A673 (cell line): ENCODE data around the gene BARX2. TPM values are rescaled to one million over a fixed set of nuclear protein-coding genes. Genes with fewer than 3 reads are reported as not detected.

Experiments used
- BruUV-seq: library from RNA; stranded (reverse); fragments of 400-500 nt; replicated peaks from 2 replicates; lab custom pipeline; 2021; lab: Mats Ljungman, UMichigan
- CTCF ChIA-PET: fragments of 300-600 bp; sonication (Branson Sonifier 250); formaldehyde crosslinking; loops from one replicate; lab custom pipeline; 2022; ENCODE audit warnings: antibody characterized with exemption; lab: Charles Lee
- POLR2A ChIA-PET: fragments of 300-600 bp; sonication (Branson Sonifier 250); formaldehyde crosslinking; loops from one replicate; lab custom pipeline; 2022; ENCODE audit warnings: antibody characterized with exemption; ENCODE audit not compliant: low non-redundant PET; lab: Charles Lee
- DNase-seq: peaks from one replicate; pipeline ENCODE4 v3.0.0-alpha.2; 2015; ENCODE audit warnings: low spot score
- H3K27ac ChIP-seq: fragments of 200-600 bp; sonication (generic); 2 replicates; pipeline ENCODE4 v1.5.1; 2016; ENCODE audit warnings: mixed run types, low read depth, mild to moderate bottlenecking, mixed read lengths, antibody characterized with exemption, low read length; ENCODE audit not compliant: poor library complexity, severe bottlenecking
- H3K27me3 ChIP-seq: fragments of 200-600 bp; sonication (generic); replicated peaks from 2 replicates; pipeline ENCODE4 v1.6.1; 2017; ENCODE audit warnings: mixed run types, low read depth, mild to moderate bottlenecking, mixed read lengths, antibody characterized with exemption, low read length; ENCODE audit not compliant: insufficient read depth, poor library complexity
- H3K36me3 ChIP-seq: fragments of 200-600 bp; sonication (generic); 2 replicates; pipeline ENCODE4 v1.6.1; 2016; ENCODE audit warnings: mixed run types, mild to moderate bottlenecking, mixed read lengths, antibody characterized with exemption, low read length; ENCODE audit not compliant: insufficient read depth, poor library complexity, severe bottlenecking
- H3K4me1 ChIP-seq: fragments of 200-600 bp; sonication (generic); 2 replicates; pipeline ENCODE4 v1.6.1; 2017; ENCODE audit warnings: mixed run types, mild to moderate bottlenecking, mixed read lengths, antibody characterized with exemption, low read length; ENCODE audit not compliant: insufficient read depth, poor library complexity, severe bottlenecking
- H3K4me3 ChIP-seq: fragments of 200-600 bp; sonication (generic); 2 replicates; pipeline ENCODE4 v1.5.1; 2016; ENCODE audit warnings: low read depth, mixed run types, mild to moderate bottlenecking, mixed read lengths, low read length; ENCODE audit not compliant: poor library complexity, severe bottlenecking
- H3K9me3 ChIP-seq: fragments of 200-600 bp; sonication (generic); 2 replicates; pipeline ENCODE4 v1.6.1; 2016; ENCODE audit warnings: mixed run types, low read depth, mild to moderate bottlenecking, mixed read lengths, antibody characterized with exemption, low read length; ENCODE audit not compliant: poor library complexity, severe bottlenecking
- CTCF ChIP-seq: fragments of 300-800, 200-600 bp; sonication (generic); conservative IDR thresholded peaks from 2 replicates; pipeline ENCODE4 v1.5.1; 2017; ENCODE audit warnings: low read depth, mild to moderate bottlenecking, antibody characterized with exemption, low read length, moderate library complexity, mixed read lengths
- EZH2 ChIP-seq: fragments of 200-600 bp; sonication (generic); IDR thresholded peaks from 2 replicates; pipeline ENCODE4 v1.6.1; 2017; ENCODE audit warnings: borderline replicate concordance, low read depth, mild to moderate bottlenecking, mixed read lengths, antibody characterized with exemption, low read length; ENCODE audit not compliant: poor library complexity, severe bottlenecking
- intact Hi-C: fragments of 100-400 bp; cut with micrococcal nuclease; formaldehyde crosslinking; loops from one replicate; pipeline ENCODE4 v1.10.0; 2022; ENCODE audit not compliant: unreplicated experiment
- total RNA-seq: library from RNA; stranded (reverse); gene quantifications from 2 replicates; pipeline ENCODE4 v1.2.3, GENCODE V29; 2021

BARX2 gene
- total RNA-seq, 1 experiment from 2014 or later, result 36.4 TPM

DNA sequence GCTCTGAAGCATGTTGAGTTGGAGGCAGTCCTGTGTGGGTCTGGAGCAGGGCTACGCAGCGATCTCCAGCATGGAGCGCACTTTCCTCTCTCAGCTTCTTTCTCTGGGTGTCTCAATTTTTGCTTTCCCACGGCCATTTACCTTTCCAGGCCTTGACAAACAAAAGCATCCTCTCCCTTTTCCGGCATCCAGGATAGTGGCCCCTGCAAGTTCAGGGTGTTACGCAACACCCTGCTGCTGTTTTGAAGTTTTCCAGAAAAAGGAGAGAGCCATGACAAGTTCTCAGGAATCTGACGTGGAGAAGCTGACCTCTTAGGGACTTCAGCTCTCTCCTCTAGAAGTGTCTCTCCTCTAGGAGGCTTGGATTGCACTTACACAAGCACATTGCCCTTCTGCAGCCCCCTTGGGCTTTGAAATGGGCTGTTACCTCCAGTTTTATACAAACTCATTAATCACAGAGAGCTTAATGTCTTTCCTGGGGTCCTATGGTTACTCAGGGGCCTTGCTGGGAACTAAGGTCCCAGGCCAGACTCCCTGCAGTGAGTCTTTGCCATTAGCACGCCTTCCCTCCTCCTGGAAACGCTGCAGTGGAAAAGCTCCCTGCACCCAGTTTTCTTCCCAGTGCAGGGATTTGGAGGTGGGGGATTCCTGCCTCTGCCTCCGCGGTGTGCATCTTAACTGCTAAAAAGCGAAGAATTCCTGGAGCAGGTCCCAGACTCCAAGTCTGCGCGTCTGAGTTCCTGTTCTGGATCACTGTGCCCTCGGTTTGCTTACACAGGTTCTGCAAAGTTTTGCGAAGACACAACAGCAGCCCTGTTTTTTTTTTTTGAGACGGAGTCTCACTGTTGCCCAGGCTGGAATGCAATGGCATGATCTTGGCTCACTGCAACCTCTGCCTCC, 80.4 kb downstream of the BARX2 start:
- TF ChIP-seq CTCF, result no peak
- no peak for TF ChIP-seq EZH2
- Histone ChIP-seq H3K36me3 (peaks cover 9% of the 10 kb centered on the region), H3K4me3 (no peak overlapping the region), H3K4me1 (peaks cover 5% of the 10 kb centered on the region), H3K27ac (no peak overlapping the region), H3K27me3 (no peaks in the 10 kb centered on the region), H3K9me3 (no peaks in the 10 kb centered on the region)
- ChIA-PET CTCF (interaction anchor here (0.6 kb wide), 1 partner anchor 117 kb away, joined by 3 read pairs; no protein-coding TSS in a partner anchor), POLR2A (no interaction called here)
- intact Hi-C loops, result no loop called here
- no peak for DNase-seq
- no TSS peak for BruUV-seq

GRCh38 chr11:129457321-129457720, 81.7 kb downstream of the BARX2 start:
- CTCF ChIA-PET, result no interaction called here
- no TSS peak for BruUV-seq
- no peak overlapping the region for H3K4me3 ChIP-seq

DNA sequence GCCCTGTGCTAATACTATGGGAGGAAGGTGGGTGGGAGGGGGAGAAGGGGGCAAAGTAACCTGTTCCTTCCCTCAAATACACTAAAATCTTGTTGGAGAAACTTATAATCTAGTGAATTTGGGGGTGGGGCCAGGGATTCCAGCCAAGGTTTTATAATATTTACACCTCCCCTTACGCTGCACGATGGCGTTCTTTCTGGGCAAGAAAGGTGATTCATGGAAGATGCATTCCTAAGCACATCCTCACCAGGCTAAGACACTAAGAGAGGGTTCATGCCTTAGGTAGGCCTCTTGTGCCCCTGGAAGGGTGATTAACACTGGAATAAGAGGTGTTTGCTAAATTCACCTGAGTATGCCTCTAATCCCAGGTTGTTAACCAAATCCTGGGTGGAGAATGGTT, 82.6 kb downstream of the BARX2 start:
- Histone ChIP-seq H3K9me3 (peaks cover 11% of the 10 kb centered on the region), H3K27ac (no peak overlapping the region), H3K36me3 (peaks cover 2% of the 10 kb centered on the region), H3K4me3 (no peak overlapping the region), H3K4me1 (peaks cover 8% of the 10 kb centered on the region), H3K27me3 (no peaks in the 10 kb centered on the region)
- POLR2A ChIA-PET, result no interaction called here
- no peak for DNase-seq
- no peak for TF ChIP-seq CTCF
- TF ChIP-seq EZH2, result no peak
- intact Hi-C loops, result no loop called here
- no TSS peak for BruUV-seq
- CTCF ChIA-PET, result no interaction called here

More at GRCh38 chr11:129457321-129457720, 81.7 kb downstream of the BARX2 start:
- Histone ChIP-seq H3K36me3 (peaks cover 2% of the 10 kb centered on the region), H3K9me3 (peaks cover 2% of the 10 kb centered on the region), H3K27me3 (no peaks in the 10 kb centered on the region), H3K4me1 (peaks cover 8% of the 10 kb centered on the region), H3K27ac (no peak overlapping the region)
- no peak for TF ChIP-seq CTCF
- no peak for TF ChIP-seq EZH2
- no peak for DNase-seq
- POLR2A ChIA-PET, result no interaction called here
- intact Hi-C loops, result no loop called here
